Measurements from ENCODE around the gene PIGU.

The PIGU gene

GRCh38 chr20:34570859-34571306 is 106.0 kb downstream of the PIGU start:
- WGBS (ENCODE audit: insufficient coverage, insufficient read length), result no CpG with 5 or more reads among the region's 3 CpGs

GRCh38 chr20:34569598-34569997 is 107.3 kb downstream of the PIGU start:
- H3K36me3 ChIP-seq (ENCODE audit: control insufficient read depth, insufficient read depth, low read length), result peaks cover 3% of the 10 kb centered on the region; the same call in 1 of the 2 replicates
- WGBS (ENCODE audit: insufficient coverage, insufficient read length), result no CpG with 5 or more reads among the region's 2 CpGs
- no peak overlapping the region for H3K27ac ChIP-seq (ENCODE audit: low read length)
- H3K4me1 ChIP-seq (ENCODE audit: control insufficient read depth, insufficient read depth, low read length), result peaks cover 5% of the 10 kb centered on the region; the same call in 1 of the 2 replicates
- H3K27me3 ChIP-seq (ENCODE audit: control insufficient read depth, insufficient read depth, low read length), result no peaks in the 10 kb centered on the region
- H3K9me3 ChIP-seq (ENCODE audit: control insufficient read depth, insufficient read depth, low read length), result no peaks in the 10 kb centered on the region
- H3K4me3 ChIP-seq (ENCODE audit: low read length), result no peak overlapping the region
- DNase-seq (ENCODE audit: low read depth, low spot score), result no peak

More at GRCh38 chr20:34570859-34571306, 106.0 kb downstream of the PIGU start:
- no peaks in the 10 kb centered on the region for H3K9me3 ChIP-seq (ENCODE audit: control insufficient read depth, insufficient read depth, low read length)
- no peak for DNase-seq (ENCODE audit: low read depth, low spot score)
- H3K36me3 ChIP-seq (ENCODE audit: control insufficient read depth, insufficient read depth, low read length), result peaks cover 3% of the 10 kb centered on the region; the same call in 1 of the 2 replicates
- H3K27me3 ChIP-seq (ENCODE audit: control insufficient read depth, insufficient read depth, low read length), result no peaks in the 10 kb centered on the region
- no peak overlapping the region for H3K4me3 ChIP-seq (ENCODE audit: low read length)
- peaks cover 5% of the 10 kb centered on the region; the same call in 1 of the 2 replicates for H3K4me1 ChIP-seq (ENCODE audit: control insufficient read depth, insufficient read depth, low read length)
- no peak overlapping the region for H3K27ac ChIP-seq (ENCODE audit: low read length)

- H3K27ac ChIP-seq (ENCODE audit: low read length), result no peak overlapping the region
- no CpG with 5 or more reads among the region's 15 CpGs for WGBS (ENCODE audit: insufficient coverage, insufficient read length)
- DNase-seq (ENCODE audit: low read depth, low spot score), result no peak
- H3K9me3 ChIP-seq (ENCODE audit: control insufficient read depth, insufficient read depth, low read length), result no peaks in the 10 kb centered on the region
- no peak overlapping the region for H3K4me3 ChIP-seq (ENCODE audit: low read length)
- peaks cover 3% of the 10 kb centered on the region; the same call in 1 of the 2 replicates for H3K36me3 ChIP-seq (ENCODE audit: control insufficient read depth, insufficient read depth, low read length)
- H3K4me1 ChIP-seq (ENCODE audit: control insufficient read depth, insufficient read depth, low read length), result peaks cover 5% of the 10 kb centered on the region; the same call in 1 of the 2 replicates
- no peaks in the 10 kb centered on the region for H3K27me3 ChIP-seq (ENCODE audit: control insufficient read depth, insufficient read depth, low read length)
Measured at GRCh38 chr20:34567892-34568865, 108.7 kb downstream of the PIGU start.

- H3K9me3 ChIP-seq (ENCODE audit: control insufficient read depth, insufficient read depth, low read length), result no peaks in the 10 kb centered on the region
- H3K27me3 ChIP-seq (ENCODE audit: control insufficient read depth, insufficient read depth, low read length), result no peaks in the 10 kb centered on the region
- no peak overlapping the region for H3K4me3 ChIP-seq (ENCODE audit: low read length)
- H3K4me1 ChIP-seq (ENCODE audit: control insufficient read depth, insufficient read depth, low read length), result peaks cover 5% of the 10 kb centered on the region; the same call in 1 of the 2 replicates
- H3K27ac ChIP-seq (ENCODE audit: low read length), result no peak overlapping the region
- WGBS (ENCODE audit: insufficient coverage, insufficient read length), result no CpG with 5 or more reads among the region's 9 CpGs
- DNase-seq (ENCODE audit: low read depth, low spot score), result no peak
- peaks cover 3% of the 10 kb centered on the region; the same call in 1 of the 2 replicates for H3K36me3 ChIP-seq (ENCODE audit: control insufficient read depth, insufficient read depth, low read length)
Measured at GRCh38 chr20:34566978-34567891, 109.7 kb downstream of the PIGU start.

- WGBS (ENCODE audit: insufficient coverage, insufficient read length), result no CpG with 5 or more reads among the region's 7 CpGs
- DNase-seq (ENCODE audit: low read depth, low spot score), result no peak
- H3K36me3 ChIP-seq (ENCODE audit: control insufficient read depth, insufficient read depth, low read length), result peaks cover 5% of the 10 kb centered on the region; the same call in 1 of the 2 replicates
Measured at GRCh38 chr20:34564833-34565232, 112.1 kb downstream of the PIGU start.

GRCh38 chr20:34562641-34563040 is 114.3 kb downstream of the PIGU start:
- WGBS (ENCODE audit: insufficient coverage, insufficient read length), result no CpG with 5 or more reads among the region's 5 CpGs
- Histone ChIP-seq H3K27me3 (ENCODE audit: control insufficient read depth, insufficient read depth, low read length) (no peaks in the 10 kb centered on the region), H3K36me3 (ENCODE audit: control insufficient read depth, insufficient read depth, low read length) (0 out of 2 replicates have a peak, but pooled peaks cover 2% of the 10 kb centered on the region), H3K9me3 (ENCODE audit: control insufficient read depth, insufficient read depth, low read length) (no peaks in the 10 kb centered on the region), H3K27ac (ENCODE audit: low read length) (no peak overlapping the region), H3K4me1 (ENCODE audit: control insufficient read depth, insufficient read depth, low read length) (peaks cover 4% of the 10 kb centered on the region), H3K4me3 (ENCODE audit: low read length) (no peak overlapping the region)
- DNase-seq (ENCODE audit: low read depth, low spot score), result no peak

More at GRCh38 chr20:34564833-34565232, 112.1 kb downstream of the PIGU start:
- H3K4me3 ChIP-seq (ENCODE audit: low read length), result no peak overlapping the region
- no peaks in the 10 kb centered on the region for H3K9me3 ChIP-seq (ENCODE audit: control insufficient read depth, insufficient read depth, low read length)
- H3K27me3 ChIP-seq (ENCODE audit: control insufficient read depth, insufficient read depth, low read length), result no peaks in the 10 kb centered on the region
- H3K27ac ChIP-seq (ENCODE audit: low read length), result no peak overlapping the region
- H3K4me1 ChIP-seq (ENCODE audit: control insufficient read depth, insufficient read depth, low read length), result peaks cover 3% of the 10 kb centered on the region; the same call in 1 of the 2 replicates

- H3K4me3 ChIP-seq (ENCODE audit: low read length), result no peak overlapping the region
- no peak overlapping the region for H3K27ac ChIP-seq (ENCODE audit: low read length)
- no CpG with 5 or more reads among the region's 10 CpGs for WGBS (ENCODE audit: insufficient coverage, insufficient read length)
- H3K36me3 ChIP-seq (ENCODE audit: control insufficient read depth, insufficient read depth, low read length), result 0 out of 2 replicates have a peak, but pooled peaks cover 2% of the 10 kb centered on the region
- no peak for DNase-seq (ENCODE audit: low read depth, low spot score)
- H3K4me1 ChIP-seq (ENCODE audit: control insufficient read depth, insufficient read depth, low read length), result peaks cover 4% of the 10 kb centered on the region
- H3K9me3 ChIP-seq (ENCODE audit: control insufficient read depth, insufficient read depth, low read length), result no peaks in the 10 kb centered on the region
- no peaks in the 10 kb centered on the region for H3K27me3 ChIP-seq (ENCODE audit: control insufficient read depth, insufficient read depth, low read length)
Measured at GRCh38 chr20:34561661-34562060, 115.2 kb downstream of the PIGU start.

- Histone ChIP-seq H3K4me3 (ENCODE audit: low read length) (no peak overlapping the region), H3K27me3 (ENCODE audit: control insufficient read depth, insufficient read depth, low read length) (no peaks in the 10 kb centered on the region), H3K4me1 (ENCODE audit: control insufficient read depth, insufficient read depth, low read length) (peaks cover 4% of the 10 kb centered on the region), H3K9me3 (ENCODE audit: control insufficient read depth, insufficient read depth, low read length) (no peaks in the 10 kb centered on the region), H3K27ac (ENCODE audit: low read length) (no peak overlapping the region), H3K36me3 (ENCODE audit: control insufficient read depth, insufficient read depth, low read length) (0 out of 2 replicates have a peak, but pooled peaks cover 2% of the 10 kb centered on the region)
- DNase-seq (ENCODE audit: low read depth, low spot score), result no peak
- WGBS (ENCODE audit: insufficient coverage, insufficient read length), result no CpG with 5 or more reads among the region's 7 CpGs
Measured at GRCh38 chr20:34560614-34561013, 116.3 kb downstream of the PIGU start.

- no peak for DNase-seq (ENCODE audit: low read depth, low spot score)
- no CpG with 5 or more reads among the region's 12 CpGs for WGBS (ENCODE audit: insufficient coverage, insufficient read length)
- H3K9me3 ChIP-seq (ENCODE audit: control insufficient read depth, insufficient read depth, low read length), result no peaks in the 10 kb centered on the region
- H3K27me3 ChIP-seq (ENCODE audit: control insufficient read depth, insufficient read depth, low read length), result no peaks in the 10 kb centered on the region
- H3K4me3 ChIP-seq (ENCODE audit: low read length), result no peak overlapping the region
- H3K4me1 ChIP-seq (ENCODE audit: control insufficient read depth, insufficient read depth, low read length), result peaks cover 4% of the 10 kb centered on the region
- H3K36me3 ChIP-seq (ENCODE audit: control insufficient read depth, insufficient read depth, low read length), result 0 out of 2 replicates have a peak, but pooled peaks cover 2% of the 10 kb centered on the region
- no peak overlapping the region for H3K27ac ChIP-seq (ENCODE audit: low read length)
Measured at GRCh38 chr20:34560141-34560523, 116.8 kb downstream of the PIGU start.

Data from iPS DF 6.9 (cell line).